ENCODE results near the gene RNF5.
"Not testable (repeated sequence)": the region's sequence is repeated elsewhere in the genome, so short reads cannot be mapped to it uniquely, and the experiment has no call there.

Gene RNF5

DNA sequence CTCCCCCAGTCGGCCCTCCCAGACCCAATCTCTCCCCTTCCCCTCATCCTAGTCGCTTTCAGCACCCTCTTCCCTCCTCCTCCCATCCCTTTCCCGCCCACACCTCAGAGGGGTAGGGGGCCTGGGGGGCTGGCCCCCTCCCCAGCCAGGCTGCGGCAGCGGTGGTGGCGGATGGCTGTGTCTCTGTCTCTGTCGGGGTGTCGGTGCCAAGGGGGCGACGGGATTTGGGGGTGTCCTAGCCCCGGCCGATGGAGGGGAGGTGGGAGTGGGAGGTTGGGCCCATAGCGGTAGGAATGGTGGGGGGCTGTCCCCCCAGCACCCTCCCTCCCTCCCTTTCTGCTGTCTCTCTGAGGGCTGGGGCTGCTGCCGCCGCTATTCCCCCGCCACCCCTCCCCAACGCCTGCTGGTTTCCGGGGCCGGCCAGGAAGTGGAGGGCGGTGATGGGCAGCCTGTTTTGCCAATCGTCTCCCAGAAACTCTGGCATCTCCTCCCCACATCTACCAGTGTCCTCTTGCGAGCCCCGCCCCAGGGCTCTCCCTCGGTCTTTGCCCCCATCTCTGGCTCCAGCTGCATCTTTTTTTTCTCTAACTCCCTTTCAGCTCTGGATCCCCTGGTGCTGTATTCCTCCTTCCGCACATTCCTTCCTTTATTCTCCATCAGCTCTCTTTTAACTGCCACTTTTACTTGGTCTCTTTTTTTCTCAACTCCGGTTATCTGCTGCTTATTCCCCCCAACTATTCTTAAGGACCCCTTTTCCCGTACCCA lies 2.3 kb upstream of the RNF5 start, which contains the start of gene AGPAT1:
AGPAT1 (minus strand) TSS at position 374 of the 765 bp plus-strand sequence. CDS start 4,588 bp downstream, outside the sequence.
- DNase-seq (ENCODE audit: low read depth in 2 of 2) = peak; percentile 93 to 97

DNA sequence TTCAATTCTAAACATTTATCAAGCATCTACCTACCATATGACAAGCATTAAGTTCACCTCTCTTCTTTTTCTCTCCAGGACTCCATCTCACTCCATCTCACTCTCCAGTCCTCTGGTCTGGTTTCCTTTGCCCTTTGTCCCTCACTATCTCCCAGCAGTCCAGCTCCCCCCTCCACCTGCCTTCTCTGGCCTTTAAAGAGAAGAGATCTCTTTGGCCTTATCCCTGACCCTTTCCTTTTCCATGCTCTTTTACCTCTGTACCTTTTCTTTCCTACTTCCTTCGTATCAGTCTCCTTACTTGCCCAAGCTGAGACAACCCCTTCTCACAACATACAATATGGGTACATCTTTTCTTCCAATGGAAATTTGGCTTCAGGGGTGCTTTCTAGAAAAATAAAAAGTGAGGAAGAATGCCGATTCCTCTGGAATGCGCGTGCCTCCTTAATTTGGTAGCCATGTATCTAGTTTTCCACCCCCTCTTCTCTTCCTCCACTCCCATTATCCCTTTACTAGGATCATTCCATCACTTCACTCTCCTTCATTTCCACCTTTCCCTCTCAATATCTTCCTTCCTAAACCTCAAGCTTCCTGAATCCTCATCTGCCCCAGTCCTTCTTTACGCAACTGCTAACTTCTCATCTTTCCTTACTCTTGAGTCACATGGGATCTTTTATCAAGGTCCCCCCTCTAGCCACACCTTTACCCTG lies 1.6 kb upstream of the RNF5 start:
- no peak for DNase-seq (ENCODE audit: low read depth in 2 of 2)

DNA sequence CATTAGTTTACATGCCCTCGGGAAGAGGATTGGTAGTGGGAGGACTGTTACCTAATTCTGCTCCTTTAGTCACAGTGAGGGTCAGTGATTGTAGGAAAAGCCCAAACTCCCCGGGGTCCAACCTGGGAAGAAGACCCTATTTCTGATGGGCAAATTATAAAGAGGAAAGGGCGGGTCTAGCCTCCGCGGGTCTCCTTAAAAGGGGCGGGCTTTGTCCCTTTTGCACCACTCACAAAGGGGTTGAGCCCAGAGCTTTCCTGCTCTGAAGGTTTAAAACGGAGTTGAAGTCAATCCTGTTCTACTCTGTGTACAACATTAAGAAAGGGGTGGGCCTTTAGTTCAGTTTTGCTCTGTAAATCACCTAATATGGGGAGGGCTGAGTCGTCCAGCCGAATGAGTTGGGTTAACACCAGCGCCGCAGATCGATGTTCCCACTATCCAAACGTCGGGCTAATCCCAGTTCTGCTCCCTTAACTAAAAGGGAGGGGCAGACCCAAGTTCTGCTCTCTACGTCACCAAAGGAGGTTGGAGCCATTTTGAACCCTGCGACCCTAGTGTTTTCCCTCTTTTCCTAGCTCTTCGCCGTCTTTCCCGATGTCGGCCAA lies 920 bp upstream of the RNF5 start:
- no peak for DNase-seq (ENCODE audit: low read depth in 2 of 2)

DNA sequence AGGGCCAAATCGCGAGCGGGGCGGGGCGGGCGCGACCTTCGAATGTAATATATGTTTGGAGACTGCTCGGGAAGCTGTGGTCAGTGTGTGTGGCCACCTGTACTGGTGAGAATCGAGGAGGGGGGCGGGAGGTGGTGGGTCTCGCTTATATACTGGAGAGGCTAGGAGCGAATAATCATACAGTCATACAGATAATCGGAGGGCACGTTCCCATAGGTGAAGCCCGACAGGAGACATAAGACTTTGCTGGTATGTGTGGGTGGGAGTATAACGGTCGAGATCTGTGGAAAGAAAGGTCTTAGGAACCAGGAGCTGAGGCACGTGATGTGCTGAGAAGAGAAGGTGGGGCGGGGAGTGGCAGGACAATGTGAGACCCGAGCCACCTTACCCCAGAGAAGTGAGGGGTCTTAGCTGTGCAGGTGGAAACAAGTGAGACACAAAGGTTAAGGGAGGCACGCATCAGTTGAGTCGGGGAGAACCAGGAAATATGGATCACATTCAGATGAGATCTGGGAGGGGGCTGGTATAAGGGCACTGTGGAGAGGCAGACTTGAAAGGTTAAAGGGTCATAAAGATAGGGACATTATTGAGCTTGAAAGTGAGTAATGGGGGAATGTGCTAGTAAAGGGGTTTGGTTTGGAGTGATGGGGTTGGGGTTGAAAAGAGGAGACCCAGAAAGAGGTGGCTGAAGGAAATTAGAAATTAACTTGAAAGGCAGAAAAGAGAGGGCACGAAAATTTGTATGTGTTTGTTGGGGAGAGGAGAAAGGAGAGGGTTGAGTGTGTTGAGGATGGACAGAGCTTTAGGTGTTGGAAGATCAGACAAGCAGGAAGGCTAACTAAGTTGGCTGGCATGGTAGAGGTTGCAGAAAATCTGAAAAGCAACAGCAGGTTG lies 589 bp downstream of the RNF5 start:
- DNase-seq (ENCODE audit: low read depth in 2 of 2) = no peak

DNA sequence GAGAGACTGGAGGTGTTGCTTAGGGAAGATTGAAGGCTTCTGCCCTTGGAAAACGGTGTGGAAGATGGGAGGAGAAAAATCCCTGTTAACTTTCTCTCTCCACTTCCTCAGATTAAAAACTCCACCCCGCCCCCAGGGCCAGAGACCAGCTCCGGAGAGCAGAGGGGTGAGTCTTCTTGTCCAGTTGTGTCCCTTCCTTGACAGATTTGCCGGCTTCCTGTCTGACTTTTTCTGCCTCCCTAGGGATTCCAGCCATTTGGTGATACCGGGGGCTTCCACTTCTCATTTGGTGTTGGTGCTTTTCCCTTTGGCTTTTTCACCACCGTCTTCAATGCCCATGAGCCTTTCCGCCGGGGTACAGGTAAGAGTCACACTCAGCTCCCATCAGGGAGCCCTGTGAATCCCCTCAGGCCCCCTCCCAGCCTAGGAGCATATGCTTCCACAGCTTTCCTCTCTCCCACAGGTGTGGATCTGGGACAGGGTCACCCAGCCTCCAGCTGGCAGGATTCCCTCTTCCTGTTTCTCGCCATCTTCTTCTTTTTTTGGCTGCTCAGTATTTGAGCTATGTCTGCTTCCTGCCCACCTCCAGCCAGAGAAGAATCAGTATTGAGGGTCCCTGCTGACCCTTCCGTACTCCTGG lies 1.7 kb downstream of the RNF5 start:
- no peak for DNase-seq (ENCODE audit: low read depth in 2 of 2)

DNA sequence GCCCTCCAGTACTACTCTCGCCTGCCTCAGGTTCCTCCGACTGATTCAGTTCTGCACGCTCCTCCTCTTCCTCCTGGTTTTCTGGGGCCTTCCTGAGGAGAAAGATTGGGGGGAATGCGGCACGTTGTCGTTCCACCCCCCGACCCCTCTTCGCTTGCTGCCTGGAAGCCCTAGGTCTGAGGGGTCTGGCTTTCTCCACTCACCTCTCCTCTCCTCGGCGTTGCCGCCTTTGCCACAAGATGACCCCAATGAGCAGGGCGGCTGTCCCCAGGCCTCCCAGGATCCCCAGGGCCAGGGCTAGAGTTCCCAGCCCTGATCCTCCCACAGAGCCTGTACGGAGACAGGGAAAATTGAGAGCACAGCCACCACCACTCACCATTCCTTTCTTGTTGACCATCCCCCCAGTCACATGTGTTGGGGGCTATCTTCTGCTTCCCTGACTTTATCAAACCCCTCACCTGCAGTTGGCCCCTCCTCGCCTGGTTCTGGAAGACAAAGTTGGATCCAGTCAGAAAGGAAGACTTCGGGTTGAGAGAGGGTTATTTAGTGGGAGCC lies 3.0 kb downstream of the RNF5 start:
- no peak for DNase-seq (ENCODE audit: low read depth in 2 of 2)

DNA sequence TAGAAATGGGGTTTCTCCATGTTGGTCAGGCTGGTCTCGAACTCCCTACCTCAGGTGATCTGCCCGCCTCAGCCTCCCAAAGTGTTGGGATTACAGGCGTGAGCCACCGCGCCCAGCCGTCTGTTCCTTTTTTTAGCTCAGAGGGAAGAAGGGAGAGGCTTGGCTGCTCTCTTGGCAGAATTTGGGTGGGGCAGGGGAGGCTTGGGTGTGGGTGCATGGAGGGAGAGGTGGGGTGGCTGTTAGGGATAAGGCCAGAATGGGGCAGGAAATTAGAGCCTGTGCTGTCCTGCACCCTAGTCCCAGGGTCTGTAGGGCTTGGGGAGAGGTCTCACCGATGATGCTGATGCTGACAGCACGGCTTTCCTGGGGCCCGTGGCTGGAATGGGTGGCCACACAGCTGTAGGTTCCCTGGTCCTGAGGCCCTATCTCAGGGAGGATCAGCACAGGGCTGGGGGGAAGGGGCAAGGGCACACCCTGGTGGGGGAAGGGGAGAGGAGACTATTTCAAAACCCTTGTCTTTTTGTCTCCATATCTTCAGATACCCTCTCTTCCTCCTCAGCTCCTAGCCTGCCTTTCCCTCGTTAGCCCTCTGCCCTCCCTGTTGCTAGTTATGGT lies 3.8 kb downstream of the RNF5 start:
- DNase-seq (ENCODE audit: low read depth in 2 of 2) = no peak

DNA sequence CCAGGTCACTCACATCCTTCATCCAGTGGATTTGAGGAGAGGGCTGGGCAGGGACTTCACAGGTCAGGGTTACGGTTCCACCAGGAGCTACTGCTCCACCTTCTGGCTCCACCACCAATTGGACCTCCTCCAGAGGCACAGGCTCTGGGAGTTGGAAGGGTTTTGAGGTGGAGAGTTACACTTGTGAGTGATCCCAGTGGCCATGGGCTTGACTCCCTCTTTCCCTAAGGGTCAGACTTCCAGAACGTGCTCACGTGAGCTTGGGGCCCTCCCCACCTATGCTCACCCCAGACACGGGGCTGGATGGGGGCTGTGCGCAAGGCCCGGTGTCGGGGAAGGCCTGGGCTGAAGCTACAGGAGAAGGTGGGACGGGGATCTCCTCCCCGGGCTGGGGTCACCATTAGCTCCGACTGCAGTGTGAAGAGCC lies 4.4 kb downstream of the RNF5 start:
- DNase-seq (ENCODE audit: low read depth in 2 of 2) = no peak

DNA sequence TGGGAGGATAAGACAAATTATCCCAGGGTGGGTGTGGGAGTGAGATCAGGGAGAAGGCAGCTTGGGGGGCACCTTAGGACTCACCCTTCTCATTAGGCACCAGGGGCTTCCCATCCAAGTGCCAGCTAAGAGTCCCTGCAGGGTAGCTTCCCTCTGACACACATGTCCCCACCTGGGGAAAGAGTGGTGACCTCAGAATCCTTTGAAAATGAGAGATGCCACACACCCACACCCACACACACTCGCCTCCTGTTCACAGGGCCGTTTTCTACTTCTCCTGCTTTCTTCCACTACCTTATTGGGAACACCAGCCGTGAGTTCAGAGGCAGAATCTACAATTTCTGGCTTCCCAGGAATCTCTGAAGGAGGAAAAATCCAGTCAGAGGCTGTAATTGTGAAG lies 4.8 kb downstream of the RNF5 start:
- DNase-seq (ENCODE audit: low read depth in 2 of 2) = no peak

DNA sequence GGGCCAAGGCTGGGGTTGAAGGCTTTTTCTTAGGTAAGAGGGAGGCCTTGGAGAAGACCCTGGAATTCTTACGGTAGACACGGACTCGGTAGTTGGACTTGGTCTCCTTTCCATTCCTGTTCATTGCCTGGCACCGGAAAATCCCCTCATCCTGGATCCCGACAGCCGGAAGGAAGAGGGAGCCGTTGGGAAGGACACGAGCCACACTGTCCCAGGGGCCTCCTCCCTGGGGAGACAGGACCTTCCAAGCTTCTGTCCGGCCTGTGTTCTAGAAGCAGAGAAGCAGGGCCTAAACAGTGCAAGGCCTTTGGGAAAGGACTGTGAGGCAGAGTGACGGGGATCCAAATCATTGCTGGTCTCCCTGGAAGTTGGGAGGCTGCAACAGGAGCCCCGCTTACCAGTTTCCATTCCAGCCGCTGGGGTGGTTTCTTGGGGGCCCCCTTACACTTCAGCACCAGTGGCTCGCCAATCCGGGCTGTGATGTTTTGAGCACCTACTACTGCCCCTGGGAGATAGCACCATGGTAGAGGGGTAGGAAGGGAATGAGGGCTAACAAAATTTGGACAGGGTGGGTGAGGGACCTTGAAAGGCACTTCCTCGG lies 5.4 kb downstream of the RNF5 start:
- no peak for DNase-seq (ENCODE audit: low read depth in 2 of 2)

DNA sequence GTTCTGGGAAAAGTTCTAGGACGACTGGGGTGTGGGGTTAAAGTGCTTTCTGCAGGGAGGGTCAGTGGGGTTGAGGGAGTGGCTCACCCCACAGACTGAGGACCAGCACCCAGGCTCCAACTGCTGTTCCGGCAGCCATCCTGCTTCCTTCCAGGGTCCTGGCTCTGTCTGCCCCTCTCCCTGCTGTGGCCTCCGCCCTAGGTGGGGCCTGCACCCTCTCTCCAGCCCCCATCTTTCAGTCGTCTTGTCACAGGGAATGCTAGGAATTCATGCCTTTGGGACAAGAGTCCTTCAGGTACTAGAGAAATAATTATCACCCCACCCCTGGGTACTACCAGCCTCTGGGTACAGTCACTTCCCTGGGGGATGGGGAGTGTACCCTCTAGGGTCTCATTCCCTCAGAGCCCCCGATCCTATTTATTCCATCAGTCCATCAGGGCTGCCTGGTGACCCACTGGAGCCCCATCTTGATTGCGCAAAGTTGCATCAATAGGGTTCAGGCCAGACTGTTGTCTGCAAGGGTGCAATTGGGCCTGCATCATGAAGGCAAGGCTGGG lies 6.0 kb downstream of the RNF5 start, which contains the start of gene AGER:
AGER (minus strand) TSS at position 170 of the 557 bp plus-strand sequence; CDS start at position 139, 31 bp downstream.
- DNase-seq (ENCODE audit: low read depth in 2 of 2) = no peak

DNA sequence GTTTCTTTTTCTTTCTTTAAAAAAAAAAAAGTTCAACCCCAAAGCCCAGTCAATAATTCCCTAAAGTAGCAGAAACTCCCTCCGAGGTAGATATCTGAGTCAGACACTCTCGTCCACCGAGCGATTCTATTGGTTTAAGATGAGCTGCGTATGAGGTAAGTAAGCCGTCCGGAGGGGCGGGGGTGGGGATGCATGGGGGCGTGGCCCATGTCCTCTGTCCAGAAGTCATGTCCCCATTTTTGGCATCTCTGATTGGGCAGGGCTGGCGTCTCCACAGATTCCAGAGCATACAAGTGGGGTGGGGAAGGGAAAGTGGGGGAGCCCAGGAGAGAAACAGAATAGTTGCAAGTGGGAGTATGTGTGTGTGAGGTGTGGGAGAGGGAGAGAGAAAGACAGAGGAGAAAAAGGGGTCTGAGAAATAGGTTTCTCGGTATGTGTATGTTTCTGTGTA lies 7.5 kb downstream of the RNF5 start:
- peak; percentile 44 for DNase-seq (ENCODE audit: low read depth in 2 of 2)

DNA sequence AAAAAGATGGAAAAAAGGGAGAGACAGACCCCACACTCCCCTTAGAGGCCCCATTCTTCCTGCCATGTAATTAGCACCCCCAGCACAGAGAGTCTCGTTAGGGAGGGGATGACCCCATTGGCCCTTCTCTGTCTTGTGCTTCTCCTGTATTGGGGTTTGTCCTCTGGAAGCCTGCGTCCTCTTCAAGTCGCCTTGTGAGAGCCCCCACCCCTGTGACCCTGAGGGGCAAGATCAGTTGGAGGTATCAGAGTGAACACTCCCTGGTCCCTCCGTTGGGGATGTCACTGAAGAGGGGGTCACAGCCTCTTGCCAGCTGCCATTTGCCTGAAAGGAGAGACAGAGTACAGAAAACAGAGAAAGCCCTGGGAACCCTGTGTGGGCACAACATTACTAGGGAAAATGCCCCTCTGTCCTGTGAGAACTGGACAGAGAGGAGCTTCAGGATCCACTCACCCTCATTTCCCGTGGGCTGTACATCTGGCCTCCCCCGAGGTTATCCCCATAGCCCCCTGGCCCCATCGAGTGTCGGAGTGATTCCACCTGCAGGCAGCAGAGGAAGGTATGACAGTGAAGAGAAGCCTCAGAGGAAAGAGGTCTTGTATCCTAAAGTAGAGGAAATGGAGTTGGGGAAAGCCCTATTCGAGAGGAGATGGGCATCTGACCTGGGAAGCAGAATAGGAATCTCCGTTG lies 8.1 kb downstream of the RNF5 start:
- DNase-seq (ENCODE audit: low read depth in 2 of 2) = not testable (repeated sequence)

DNA sequence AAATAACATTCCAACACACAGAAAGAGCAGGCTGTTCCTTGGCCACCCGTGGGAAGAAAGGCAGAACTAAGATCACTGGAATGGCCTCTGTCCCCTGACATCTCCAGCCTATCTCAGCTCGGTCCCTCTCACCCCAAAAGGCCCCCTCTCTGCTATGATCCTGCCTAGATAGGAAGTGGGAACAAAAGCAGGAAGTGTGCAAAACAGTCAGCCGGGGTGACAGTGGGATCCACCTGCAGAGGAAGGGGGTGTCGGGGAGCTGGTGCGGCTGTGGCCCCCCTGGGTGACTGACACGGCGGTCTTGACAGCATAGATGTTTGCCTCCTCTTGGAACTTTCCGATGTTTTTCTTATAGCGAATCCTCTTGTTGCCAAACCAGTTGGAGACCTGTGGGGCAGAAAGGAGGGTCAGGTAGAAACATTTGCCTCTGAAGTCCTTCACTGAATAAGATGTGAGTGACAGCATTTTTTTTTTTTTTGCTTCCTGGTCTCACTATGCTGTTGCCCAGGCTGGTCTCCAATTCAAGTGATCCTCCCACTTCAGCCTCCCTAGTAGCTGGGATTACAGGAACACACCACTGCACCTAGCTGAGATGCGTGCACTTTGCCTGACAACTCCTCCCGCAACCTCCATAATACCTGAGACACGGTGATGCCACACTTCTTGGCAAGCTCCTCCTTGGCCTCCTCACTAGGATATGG lies 9.0 kb downstream of the RNF5 start:
- DNase-seq (ENCODE audit: low read depth in 2 of 2) = no peak

DNA sequence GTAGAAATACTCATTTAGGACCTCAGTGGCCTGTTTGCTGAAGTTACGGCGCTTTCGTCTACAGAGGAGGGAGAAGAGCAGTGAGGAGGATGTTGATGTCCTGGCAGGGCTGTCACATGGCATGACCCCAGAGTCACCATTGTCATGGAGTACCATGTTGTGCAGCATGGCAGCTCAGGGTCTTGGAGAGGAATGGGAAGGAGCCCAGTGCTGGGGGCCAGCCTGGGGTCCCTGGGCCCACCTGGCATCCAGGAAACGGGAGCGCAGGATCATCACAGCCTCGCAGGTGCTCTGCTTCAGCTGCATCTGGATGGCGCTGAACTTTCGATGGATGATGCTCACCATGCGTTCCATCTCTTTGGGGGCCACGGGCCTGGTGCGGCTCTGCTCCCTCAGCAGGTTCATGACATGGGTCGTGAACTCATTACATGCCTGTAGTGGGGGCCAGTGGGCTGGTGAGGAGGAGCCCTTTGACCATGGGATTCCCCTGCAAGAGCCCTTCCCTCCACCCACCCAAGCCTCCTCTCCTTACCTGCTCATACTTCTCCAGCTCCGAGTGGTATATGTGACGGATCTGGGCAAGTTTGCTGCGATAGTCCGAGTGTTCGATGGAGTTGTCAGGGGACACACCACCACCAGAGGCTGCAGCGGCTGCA lies 9.6 kb downstream of the RNF5 start:
- DNase-seq (ENCODE audit: low read depth in 2 of 2) = not testable (repeated sequence)

DNA sequence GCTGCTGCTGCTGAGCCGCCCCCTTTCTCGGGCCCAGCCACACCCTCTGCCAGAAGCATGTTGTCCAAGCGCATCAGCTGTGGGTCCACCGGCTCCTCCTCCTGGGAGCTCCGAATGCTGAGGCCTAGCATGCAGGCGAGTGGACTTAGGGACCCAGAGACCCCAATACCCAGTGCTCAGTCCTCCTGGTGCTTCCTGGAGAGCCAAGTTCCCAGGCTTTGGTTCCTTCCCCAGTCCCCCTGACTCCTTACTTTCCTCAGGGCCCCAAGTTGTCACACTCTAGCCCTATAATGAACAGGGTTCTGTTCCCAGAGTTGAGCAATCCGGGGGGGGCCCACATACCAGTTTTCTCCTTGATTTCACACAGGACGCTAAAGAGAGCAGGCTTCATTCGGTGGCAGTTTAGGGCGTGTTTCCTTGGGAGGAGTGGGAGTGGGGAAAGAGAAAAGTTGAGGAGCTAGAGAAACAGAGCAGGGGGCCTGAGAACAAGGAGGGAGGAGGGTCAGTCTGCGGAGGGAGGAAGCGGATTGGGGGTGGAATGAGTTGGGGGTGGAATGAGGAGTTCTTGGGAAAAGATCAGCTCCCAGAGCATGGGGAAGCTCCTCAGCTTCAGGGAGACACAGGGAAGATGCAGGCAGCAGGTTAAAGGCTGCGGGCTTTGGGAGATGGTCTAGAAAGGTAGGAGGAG lies 10.3 kb downstream of the RNF5 start:
- DNase-seq (ENCODE audit: low read depth in 2 of 2) = no peak

DNA sequence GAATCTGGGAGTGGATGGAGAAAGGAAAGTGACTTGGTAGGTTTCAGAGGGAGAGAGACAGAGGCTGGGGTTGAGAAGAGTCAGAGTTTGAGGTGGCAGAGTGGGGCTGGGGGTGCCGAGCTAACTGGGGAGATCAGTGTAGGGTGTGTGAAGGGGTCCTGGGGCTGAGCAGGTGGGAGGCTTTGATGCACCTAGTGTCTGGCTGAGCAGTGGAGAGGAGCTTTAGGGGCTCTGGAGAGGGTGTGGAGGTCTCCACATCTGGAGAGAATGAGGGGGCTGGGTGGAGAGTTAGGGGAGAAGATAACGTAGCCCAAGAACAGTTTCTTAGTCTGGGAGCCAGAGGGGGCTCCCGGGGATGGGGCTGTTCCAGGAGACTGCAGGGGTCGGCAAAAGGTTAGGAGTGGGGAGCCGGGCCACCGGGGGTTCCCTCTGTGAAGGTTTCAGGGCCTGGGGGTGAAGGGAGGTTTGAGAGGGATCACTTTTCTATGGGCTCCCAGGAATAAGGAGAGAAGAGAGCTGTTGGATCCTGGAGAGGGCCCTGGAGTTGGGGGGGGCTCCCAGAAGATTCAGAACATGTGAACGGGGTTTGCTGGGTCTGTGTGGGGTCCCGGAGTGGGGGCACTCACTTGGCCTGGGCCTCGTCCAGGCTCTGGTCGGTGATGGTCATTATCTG lies 11.0 kb downstream of the RNF5 start:
- DNase-seq (ENCODE audit: low read depth in 2 of 2) = no peak

Measured in stimulated activated CD4-positive, alpha-beta T cell treated with anti-CD3 and anti-CD28 coated beads, Interleukin-15, amount 100 ng/mL, for 48 hours (primary cell).